OCI-LY7 (cell line): ENCODE data around the gene COBLL1. TPM values are rescaled to one million over a fixed set of nuclear protein-coding genes. Genes with fewer than 3 reads are reported as not detected.
"Not testable (repeated sequence)": the region's sequence is repeated elsewhere in the genome, so short reads cannot be mapped to it uniquely, and the experiment has no call there.

Experiments used
- BruUV-seq: library from RNA; stranded (reverse); fragments of 400-500 nt; replicated peaks from 2 replicates; lab custom pipeline; 2021; lab: Mats Ljungman, UMichigan
- CTCF ChIA-PET: fragments of 300-600 bp; sonication (Branson Sonifier 250); formaldehyde crosslinking; loops from one replicate; lab custom pipeline; 2022; ENCODE audit warnings: antibody characterized with exemption; ENCODE audit not compliant: unreplicated experiment; lab: Charles Lee
- POLR2A ChIA-PET: fragments of 300-600 bp; sonication (Branson Sonifier 250); formaldehyde crosslinking; loops from one replicate; lab custom pipeline; 2022; ENCODE audit warnings: antibody characterized with exemption; lab: Charles Lee
- DNase-seq: peaks from one replicate; pipeline ENCODE4 v3.0.0-alpha.2; 2015; ENCODE audit warnings: low spot score
- H2AFZ ChIP-seq: fragments of 200-600 bp; sonication (generic), shearing (Covaris generic); 2 replicates; pipeline ENCODE4 v1.6.1; 2014; ENCODE audit warnings: mild to moderate bottlenecking, antibody characterized with exemption, low read length, moderate library complexity
- H3K27ac ChIP-seq: fragments of 200-600 bp; sonication (generic); 2 replicates; pipeline ENCODE4 v1.5.1; 2014; ENCODE audit warnings: mixed run types, low read depth, mild to moderate bottlenecking, moderate library complexity, low read length, inconsistent platforms; ENCODE audit not compliant: poor library complexity, severe bottlenecking
- H3K36me3 ChIP-seq: fragments of 200-600 bp; sonication (generic); 2 replicates; pipeline ENCODE4 v1.6.1; 2014; ENCODE audit warnings: mild to moderate bottlenecking, antibody characterized with exemption, low read length, moderate library complexity, mixed read lengths; ENCODE audit not compliant: insufficient read depth
- H3K4me1 ChIP-seq: fragments of 200-600 bp; sonication (generic); 2 replicates; pipeline ENCODE4 v1.5.1; 2014; ENCODE audit warnings: mild to moderate bottlenecking, low read length; ENCODE audit not compliant: insufficient read depth, poor library complexity, severe bottlenecking
- H3K4me2 ChIP-seq: fragments of 200-600 bp; sonication (generic); 2 replicates; pipeline ENCODE4 v1.6.1; 2014; ENCODE audit warnings: mild to moderate bottlenecking, low read length
- H3K4me3 ChIP-seq: fragments of 200-600 bp; sonication (generic); 2 replicates; pipeline ENCODE4 v1.5.1; 2014; ENCODE audit warnings: mild to moderate bottlenecking, low read depth, low read length; ENCODE audit not compliant: poor library complexity, severe bottlenecking
- H3K79me2 ChIP-seq: fragments of 200-600 bp; sonication (generic); 2 replicates; pipeline ENCODE4 v1.6.1; 2016; ENCODE audit warnings: low read depth, mild to moderate bottlenecking, low read length, moderate library complexity, mixed read lengths; ENCODE audit not compliant: insufficient read depth
- H3K9me2 ChIP-seq: fragments of 200-600 bp; sonication (generic); 2 replicates; pipeline ENCODE4 v1.6.1; 2016; ENCODE audit warnings: mild to moderate bottlenecking, low read length, mixed read lengths; ENCODE audit not compliant: insufficient read depth
- H3K9me3 ChIP-seq: fragments of 200-600 bp; sonication (generic); 2 replicates; pipeline ENCODE4 v1.6.1; 2014; ENCODE audit warnings: mild to moderate bottlenecking, mixed run types, low read length, mixed read lengths
- H4K20me1 ChIP-seq: fragments of 200-600 bp; sonication (generic); 2 replicates; pipeline ENCODE4 v1.6.1; 2014; ENCODE audit warnings: mild to moderate bottlenecking, antibody characterized with exemption, low read length, moderate library complexity, mixed read lengths; ENCODE audit not compliant: insufficient read depth
- EZH2phosphoT487 ChIP-seq: fragments of 200-600 bp; sonication (generic); IDR thresholded peaks from 2 replicates; pipeline ENCODE4 v1.6.1; 2018; ENCODE audit warnings: low read depth, borderline replicate concordance, mild to moderate bottlenecking, mixed run types, antibody characterized with exemption, low read length, moderate library complexity, mixed read lengths
- intact Hi-C: fragments of 100-400 bp; cut with micrococcal nuclease; formaldehyde crosslinking; loops from one replicate; pipeline ENCODE4 v1.10.0; 2022; ENCODE audit not compliant: unreplicated experiment
- total RNA-seq, 2 experiments: library from RNA; depleted of rRNA in 1 of 2; stranded (reverse); fragments of >200 nt in 1 of 2; shearing (Covaris generic) in 1 of 2; gene quantifications; 2 replicates each; pipeline ENCODE4 v1.2.3, GENCODE V29; 2014 to 2022
- TF ChIP-seq, protein P1 (sequence below): fragments of 200-600 bp; sonication (generic); conservative IDR thresholded peaks from 2 replicates; pipeline ENCODE4 v1.5.1; 2014; ENCODE audit warnings: mild to moderate bottlenecking, antibody characterized with exemption, low read length, moderate library complexity, mixed read lengths

COBLL1 gene
- total RNA-seq, 2 experiments from 2014 or later: 0.79 to 40.7 TPM

DNA sequence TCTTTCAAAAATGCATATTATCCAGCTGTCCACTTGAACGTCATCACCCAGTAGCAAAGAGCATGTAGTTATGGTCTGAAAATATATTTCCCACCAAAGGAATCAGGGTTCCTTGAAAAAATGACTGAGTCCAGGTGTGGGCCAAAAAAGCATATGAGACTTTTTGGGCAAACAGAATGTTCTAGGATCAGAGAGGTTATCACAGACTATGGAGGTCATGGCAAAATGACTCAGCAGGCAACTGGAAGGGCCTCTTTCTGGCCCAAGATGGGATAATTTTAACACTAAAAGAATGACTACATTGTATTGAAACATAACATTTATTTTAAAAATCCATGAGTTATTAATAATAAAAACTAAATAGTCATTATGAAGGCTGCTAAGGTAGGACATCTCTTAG is 77.1 kb downstream of the COBLL1 start:
- ChIA-PET CTCF (no interaction called here), POLR2A (interaction anchor here (2.2 kb wide), 1 partner anchor 9 kb away, joined by 8 read pairs; no protein-coding TSS in a partner anchor)
- H3K9me2 ChIP-seq: no peaks in the 10 kb centered on the region; the same call in 1 of the 2 replicates
- peaks cover 6% of the 10 kb centered on the region for H3K79me2 ChIP-seq
- BruUV-seq: no TSS peak
- DNase-seq: no peak
- H4K20me1 ChIP-seq: no peaks in the 10 kb centered on the region
- H2AFZ ChIP-seq: no peak overlapping the region
- H3K27ac ChIP-seq: no peak overlapping the region
- no peak for TF ChIP-seq EZH2phosphoT487
- TF ChIP-seq, protein P1, sequence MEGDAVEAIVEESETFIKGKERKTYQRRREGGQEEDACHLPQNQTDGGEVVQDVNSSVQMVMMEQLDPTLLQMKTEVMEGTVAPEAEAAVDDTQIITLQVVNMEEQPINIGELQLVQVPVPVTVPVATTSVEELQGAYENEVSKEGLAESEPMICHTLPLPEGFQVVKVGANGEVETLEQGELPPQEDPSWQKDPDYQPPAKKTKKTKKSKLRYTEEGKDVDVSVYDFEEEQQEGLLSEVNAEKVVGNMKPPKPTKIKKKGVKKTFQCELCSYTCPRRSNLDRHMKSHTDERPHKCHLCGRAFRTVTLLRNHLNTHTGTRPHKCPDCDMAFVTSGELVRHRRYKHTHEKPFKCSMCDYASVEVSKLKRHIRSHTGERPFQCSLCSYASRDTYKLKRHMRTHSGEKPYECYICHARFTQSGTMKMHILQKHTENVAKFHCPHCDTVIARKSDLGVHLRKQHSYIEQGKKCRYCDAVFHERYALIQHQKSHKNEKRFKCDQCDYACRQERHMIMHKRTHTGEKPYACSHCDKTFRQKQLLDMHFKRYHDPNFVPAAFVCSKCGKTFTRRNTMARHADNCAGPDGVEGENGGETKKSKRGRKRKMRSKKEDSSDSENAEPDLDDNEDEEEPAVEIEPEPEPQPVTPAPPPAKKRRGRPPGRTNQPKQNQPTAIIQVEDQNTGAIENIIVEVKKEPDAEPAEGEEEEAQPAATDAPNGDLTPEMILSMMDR: no peak
- intact Hi-C loops: loop anchor here (5.0 kb wide), 1 partner anchor 63 kb away; no protein-coding TSS in a partner anchor
- no peaks in the 10 kb centered on the region for H3K36me3 ChIP-seq
- no peaks in the 10 kb centered on the region for H3K9me3 ChIP-seq
- peaks cover 33% of the 10 kb centered on the region for H3K4me1 ChIP-seq
- H3K4me3 ChIP-seq: no peak overlapping the region
- no peak overlapping the region for H3K4me2 ChIP-seq

DNA sequence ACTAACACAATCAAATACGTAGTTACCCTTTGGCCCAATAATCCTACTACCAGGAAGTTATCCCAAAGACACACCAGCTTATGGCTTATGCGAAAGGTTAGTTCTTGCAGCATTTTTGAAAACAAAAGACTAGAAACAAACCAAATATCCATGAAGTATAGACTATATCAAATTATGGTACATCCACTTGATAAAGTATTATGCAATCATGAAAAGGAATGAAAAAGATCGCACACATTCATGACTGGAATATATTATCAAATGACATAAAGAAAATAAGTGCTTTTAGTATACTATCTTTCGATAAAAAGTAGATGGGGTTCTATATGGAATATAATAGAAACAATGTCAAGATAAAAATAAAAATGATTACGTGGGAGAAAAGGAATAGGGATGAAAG is 78.2 kb downstream of the COBLL1 start:
- Histone ChIP-seq H3K9me2 (no peaks in the 10 kb centered on the region; the same call in 1 of the 2 replicates), H4K20me1 (no peaks in the 10 kb centered on the region), H3K27ac (no peak overlapping the region), H3K4me3 (no peak overlapping the region), H3K79me2 (peaks cover 17% of the 10 kb centered on the region), H3K4me2 (no peak overlapping the region), H3K9me3 (no peaks in the 10 kb centered on the region), H3K36me3 (no peaks in the 10 kb centered on the region), H3K4me1 (peaks cover 40% of the 10 kb centered on the region), H2AFZ (no peak overlapping the region)
- no peak for TF ChIP-seq EZH2phosphoT487
- TF ChIP-seq, protein P1: no peak
- intact Hi-C loops: loop anchor here (5.0 kb wide), 1 partner anchor 64 kb away; no protein-coding TSS in a partner anchor
- ChIA-PET POLR2A (interaction anchor here (0.8 to 2.2 kb wide), 6 partner anchors 8 to 147 kb away, joined by 3 to 8 read pairs (median 4); no protein-coding TSS in a partner anchor), CTCF (no interaction called here)
- DNase-seq: no peak
- BruUV-seq: no TSS peak

DNA sequence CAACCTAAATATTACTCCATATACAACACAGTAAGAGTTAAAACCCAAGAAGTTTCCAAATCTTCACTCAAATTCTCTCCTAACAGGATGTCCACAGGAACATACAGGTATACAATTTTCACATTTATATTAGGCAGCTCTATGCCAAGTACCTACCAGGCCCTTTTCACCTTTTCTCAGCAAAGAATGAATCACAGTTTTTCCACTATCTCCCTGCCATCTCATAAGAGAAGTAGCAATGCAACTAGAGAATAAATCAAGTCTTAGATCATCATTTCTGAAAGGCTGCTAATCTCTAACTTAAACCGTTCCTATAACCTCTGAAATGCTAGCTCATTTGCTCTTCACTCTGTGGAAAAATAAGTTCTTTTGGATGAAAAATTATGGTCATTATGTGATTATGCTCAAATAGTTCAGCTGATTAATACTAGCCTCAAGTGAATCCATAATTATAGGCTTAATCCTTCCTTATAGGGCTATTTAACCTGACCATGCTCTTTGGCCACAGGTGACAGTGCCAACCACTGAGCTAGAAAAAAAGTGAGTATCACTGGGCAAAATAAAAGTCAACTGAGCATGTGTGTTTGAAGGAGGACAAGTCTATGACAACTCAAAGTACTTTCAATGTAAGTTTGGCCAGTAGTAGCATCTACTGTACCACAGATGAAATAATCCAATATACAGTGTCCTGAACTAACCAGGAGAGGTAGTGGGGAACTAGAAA is 79.7 kb downstream of the COBLL1 start:
- Histone ChIP-seq H3K4me2 (peak overlapping the region; percentile 74), H3K4me3 (peak overlapping the region; percentile 62), H3K27ac (peak overlapping the region; percentile 73), H3K9me3 (no peaks in the 10 kb centered on the region), H3K9me2 (no peaks in the 10 kb centered on the region; the same call in 1 of the 2 replicates), H3K79me2 (peaks cover 28% of the 10 kb centered on the region), H3K4me1 (peaks cover 54% of the 10 kb centered on the region), H2AFZ (peak overlapping the region; percentile 79), H3K36me3 (no peaks in the 10 kb centered on the region), H4K20me1 (no peaks in the 10 kb centered on the region)
- CTCF ChIA-PET: no interaction called here
- POLR2A ChIA-PET: interaction anchor here (0.6 to 2.4 kb wide), 14 partner anchors 8 to 435 kb away, joined by 3 to 11 read pairs (median 3); partner anchors contain the start of gene COBLL1
- no TSS peak for BruUV-seq
- DNase-seq: peak; percentile 11
- TF ChIP-seq, protein P1: no peak
- no peak for TF ChIP-seq EZH2phosphoT487
- intact Hi-C loops: loop anchor here (1.0 to 5.0 kb wide), 3 partner anchors 65 to 104 kb away; partner anchors contain the start of gene COBLL1

GRCh38 chr2:164761201-164761600 is 80.4 kb downstream of the COBLL1 start:
- peak; percentile 88 for DNase-seq
- H3K4me3 ChIP-seq: peak overlapping the region; percentile 62
- BruUV-seq, H3K9me2 ChIP-seq, H3K9me3 ChIP-seq, H3K36me3 ChIP-seq, H4K20me1 ChIP-seq: not testable (repeated sequence)
- peaks cover 29% of the 10 kb centered on the region for H3K79me2 ChIP-seq
- intact Hi-C loops: loop anchor here (1.0 to 5.0 kb wide), 3 partner anchors 66 to 105 kb away; partner anchors contain the start of gene COBLL1
- CTCF ChIA-PET: interaction anchor here (0.7 kb wide), 1 partner anchor 152 kb away, joined by 3 read pairs; no protein-coding TSS in a partner anchor
- H2AFZ ChIP-seq: peak overlapping the region; percentile 79
- POLR2A ChIA-PET: interaction anchor here (0.6 to 2.4 kb wide), 12 partner anchors 8 to 436 kb away, joined by 3 to 11 read pairs (median 3); no protein-coding TSS in a partner anchor
- H3K27ac ChIP-seq: peak overlapping the region; percentile 73
- peak overlapping the region; percentile 74 for H3K4me2 ChIP-seq
- H3K4me1 ChIP-seq: peaks cover 60% of the 10 kb centered on the region
